SK-MEL-5 (cell line): Measurements from ENCODE around the gene RBPMS2. TPM values are rescaled to one million over a fixed set of nuclear protein-coding genes. Genes with fewer than 3 reads are reported as not detected.

Experiments used
- DNase-seq: peaks from one replicate; pipeline ENCODE4 v3.0.0-alpha.2; 2016; ENCODE audit warnings: low read depth, low spot score
- in situ Hi-C: cut with HindIII; loops from 2 replicates; pipeline ENCODE4 v1.10.0; 2016; ENCODE audit warnings: low sequenced_read_pairs, high pct_unique_total_duplicates, low pct_unique_long_range_greater_than_20kb
- total RNA-seq: library from RNA; depleted of rRNA; stranded (reverse); fragments of >200 nt; shearing (Covaris generic); gene quantifications from 2 replicates; pipeline ENCODE4 v1.2.3, GENCODE V29; 2014

Gene RBPMS2
- total RNA-seq, 1 experiment from 2014 or later = 1.1 TPM

- in situ Hi-C loops = no loop called here
- no peak for DNase-seq
Observed at GRCh38 chr15:64710676-64711428, 64.5 kb downstream of the RBPMS2 start.

- no peak for DNase-seq
Observed at GRCh38 chr15:64706011-64706911, 69.1 kb downstream of the RBPMS2 start.

DNA sequence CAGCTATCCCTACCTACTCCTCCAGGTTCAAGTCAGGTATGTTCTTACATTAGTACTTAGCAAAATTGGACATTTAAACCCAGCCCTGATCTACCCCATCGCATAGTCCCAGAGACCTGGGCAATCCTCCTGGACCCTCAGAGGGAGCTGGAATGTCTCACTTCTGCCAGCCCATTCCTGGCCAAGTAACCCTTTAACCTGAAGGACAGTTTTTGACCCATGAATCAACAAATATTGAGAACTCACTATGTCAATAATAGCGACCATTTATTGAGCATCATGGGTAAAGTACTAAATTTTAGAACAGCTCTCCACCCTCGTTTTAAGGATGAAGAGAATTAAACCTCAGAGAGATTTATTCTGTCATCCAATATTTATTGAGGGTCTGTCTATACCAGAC is 70.4 kb downstream of the RBPMS2 start:
- in situ Hi-C loops = no loop called here
- DNase-seq = no peak

More at GRCh38 chr15:64706011-64706911, 69.1 kb downstream of the RBPMS2 start:
- in situ Hi-C loops = no loop called here

- DNase-seq = no peak
- in situ Hi-C loops = no loop called here
Observed at GRCh38 chr15:64703632-64703959, 71.8 kb downstream of the RBPMS2 start.

GRCh38 chr15:64702816-64703631 is 72.4 kb downstream of the RBPMS2 start:
- in situ Hi-C loops = no loop called here
- peak; percentile 94 for DNase-seq

DNA sequence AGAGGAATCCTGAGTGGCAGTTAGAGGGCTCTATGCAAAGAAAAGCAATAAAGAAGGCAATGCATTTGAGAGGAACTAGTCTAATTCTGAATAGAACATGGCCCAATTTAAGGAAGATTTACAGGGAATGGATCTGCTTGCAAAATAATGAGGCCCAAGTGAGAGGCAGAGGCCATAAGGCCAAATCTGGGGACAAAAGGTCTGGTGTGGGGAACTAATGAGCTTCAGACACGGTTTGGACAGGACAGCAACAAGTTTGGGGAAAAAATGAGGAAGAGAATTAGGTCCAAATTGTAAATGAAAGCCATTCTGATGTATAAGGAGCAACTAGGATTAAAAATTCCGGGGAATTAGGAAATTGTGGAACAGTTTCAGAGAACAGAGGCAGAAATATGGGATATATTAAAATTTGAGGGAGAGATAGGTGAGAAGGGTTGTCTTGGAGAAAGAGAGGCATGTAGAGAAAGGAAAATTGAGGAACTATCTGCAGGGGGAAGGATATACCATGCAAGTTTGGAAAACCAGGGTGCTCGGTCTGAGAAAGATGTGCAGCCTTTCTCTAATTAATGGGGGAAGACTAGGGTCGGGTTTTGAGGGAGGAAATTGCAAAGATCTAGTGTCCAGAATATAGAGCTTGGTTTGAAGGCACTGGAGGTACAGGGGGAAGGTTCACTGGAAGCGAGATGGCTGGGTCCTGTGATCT is 73.8 kb downstream of the RBPMS2 start:
- in situ Hi-C loops = no loop called here
- DNase-seq = no peak

GRCh38 chr15:64701051-64701450 is 74.3 kb downstream of the RBPMS2 start:
- in situ Hi-C loops = no loop called here
- no peak for DNase-seq

DNA sequence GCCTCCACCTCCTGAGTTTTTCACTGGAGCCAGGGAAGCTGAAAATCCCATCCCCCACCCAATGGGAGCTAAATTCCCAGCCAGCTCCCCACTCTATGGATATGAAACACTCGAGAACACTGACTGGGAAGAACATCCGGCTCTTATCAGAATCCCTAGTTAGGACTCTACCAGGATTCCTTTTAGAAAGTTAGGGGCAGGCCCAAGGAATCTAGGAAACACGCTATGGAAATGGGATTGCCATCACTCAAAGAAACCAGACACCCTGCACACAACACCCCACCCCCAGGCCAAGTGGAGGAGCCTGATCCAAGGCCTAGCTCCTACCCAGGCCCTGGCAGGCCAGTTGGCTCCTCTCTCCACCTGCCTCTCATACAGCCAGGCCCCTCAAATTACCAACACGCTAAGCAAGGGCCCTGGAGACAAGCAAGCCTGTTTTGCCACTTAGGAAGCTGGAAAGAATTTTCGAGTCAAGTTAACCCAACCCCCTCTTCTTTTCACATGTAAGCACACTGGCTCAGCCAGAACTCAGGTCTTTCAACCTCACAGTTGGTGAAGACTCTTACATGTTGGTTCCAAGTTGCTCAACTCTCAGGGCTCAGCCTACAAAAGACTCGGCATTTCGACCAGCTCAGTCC is 75.5 kb downstream of the RBPMS2 start:
- DNase-seq = no peak
- in situ Hi-C loops = no loop called here

DNA sequence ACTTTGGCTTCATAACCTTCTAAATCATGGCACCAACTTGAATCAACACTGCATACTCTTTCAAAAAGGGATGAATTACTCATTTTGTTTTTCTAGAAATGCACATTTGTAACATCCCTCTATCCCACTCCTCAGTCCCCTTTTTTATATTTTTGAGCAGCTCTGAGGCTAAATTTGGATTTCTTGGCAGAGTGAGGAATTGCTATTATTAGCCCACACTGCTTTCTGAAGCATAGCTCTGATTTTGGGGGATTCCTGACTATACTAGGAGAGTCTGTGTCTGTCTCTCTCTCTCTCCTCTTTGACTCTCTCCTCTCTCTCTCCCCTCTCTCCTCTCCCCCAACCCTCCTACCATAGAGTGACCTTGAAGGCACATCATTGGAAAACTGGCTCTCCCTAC is 76.6 kb downstream of the RBPMS2 start:
- in situ Hi-C loops = no loop called here
- DNase-seq = no peak

DNA sequence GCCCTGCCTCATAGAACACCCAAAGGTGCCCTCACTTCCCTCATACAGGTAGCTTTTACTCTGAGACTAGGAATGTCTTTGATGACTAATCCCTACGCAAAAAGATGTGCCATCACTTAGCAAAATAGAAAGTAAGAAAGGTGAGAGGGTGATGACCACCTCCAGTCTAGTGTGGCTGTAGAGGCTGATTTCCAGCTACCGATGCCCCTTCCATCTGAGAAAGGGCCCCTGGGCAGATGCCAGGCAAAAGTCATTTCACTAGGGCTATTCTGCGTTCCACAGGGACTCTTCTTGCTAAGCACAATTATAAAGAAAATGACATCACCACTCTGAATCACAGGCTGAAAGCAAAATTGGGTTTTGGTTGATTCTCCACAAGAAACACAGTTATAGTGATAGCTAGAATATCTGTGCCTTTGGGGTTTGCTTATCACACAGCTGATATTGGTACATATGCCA is 77.4 kb downstream of the RBPMS2 start:
- DNase-seq = no peak
- in situ Hi-C loops = no loop called here

DNA sequence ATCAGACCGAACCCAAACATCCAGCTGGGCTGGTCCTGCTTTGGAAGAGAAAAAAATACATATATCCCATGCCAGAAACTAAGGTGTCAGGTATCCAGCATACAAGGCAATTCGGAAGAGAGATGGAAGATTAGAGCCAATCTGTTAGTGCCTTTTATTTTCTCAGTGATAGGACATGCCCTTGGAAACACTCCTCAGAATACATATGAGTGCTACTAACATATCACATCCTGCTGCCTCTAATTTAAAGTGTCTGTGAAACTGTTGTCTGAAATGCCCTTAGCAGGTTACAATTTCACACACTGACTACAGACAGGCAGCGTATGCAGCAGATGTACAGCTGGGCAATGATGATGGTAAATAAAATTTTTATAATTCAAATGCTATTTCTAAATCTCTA is 78.9 kb downstream of the RBPMS2 start:
- in situ Hi-C loops = no loop called here
- no peak for DNase-seq

- in situ Hi-C loops = no loop called here
- DNase-seq = no peak
Observed at GRCh38 chr15:64695561-64695992, 79.8 kb downstream of the RBPMS2 start.

DNA sequence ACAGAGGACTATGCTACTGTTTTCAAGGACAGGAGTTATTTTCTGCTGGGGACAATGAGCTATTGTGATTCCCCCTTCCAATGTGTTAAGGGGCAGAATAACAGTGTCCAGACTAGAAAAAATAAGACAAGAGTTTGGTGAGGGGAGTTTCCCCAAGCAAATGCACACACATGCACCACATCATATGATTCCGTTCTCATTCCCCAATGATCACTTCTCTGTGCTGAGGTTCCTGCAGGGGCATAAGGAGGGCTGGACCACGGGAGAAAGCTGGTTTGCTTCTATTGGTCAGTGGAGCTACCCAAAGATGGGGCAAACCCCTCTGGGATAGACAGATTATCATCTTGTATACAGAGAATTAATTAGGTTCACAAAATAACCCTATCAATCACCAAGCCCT is 80.6 kb downstream of the RBPMS2 start:
- in situ Hi-C loops = no loop called here
- no peak for DNase-seq

DNA sequence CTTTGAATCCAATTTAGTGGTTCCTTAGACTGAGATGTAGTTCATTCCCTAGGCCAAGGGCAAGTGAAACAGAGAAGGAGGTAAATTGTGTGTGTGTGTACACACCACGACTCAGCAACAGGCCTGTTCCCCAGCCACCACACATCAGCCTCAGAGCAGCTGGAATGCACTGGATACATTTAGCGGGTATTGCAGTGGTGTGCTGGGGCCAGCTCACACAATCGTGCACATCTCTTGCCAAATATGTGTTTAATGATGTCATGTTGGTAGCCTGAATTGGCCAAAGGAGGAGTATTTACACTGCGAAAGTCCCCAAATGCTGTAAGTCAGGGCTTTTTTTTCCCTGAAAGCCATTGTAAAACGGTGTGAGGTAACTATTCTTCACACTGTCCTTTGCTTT is 82.3 kb downstream of the RBPMS2 start:
- DNase-seq = no peak
- in situ Hi-C loops = no loop called here

DNA sequence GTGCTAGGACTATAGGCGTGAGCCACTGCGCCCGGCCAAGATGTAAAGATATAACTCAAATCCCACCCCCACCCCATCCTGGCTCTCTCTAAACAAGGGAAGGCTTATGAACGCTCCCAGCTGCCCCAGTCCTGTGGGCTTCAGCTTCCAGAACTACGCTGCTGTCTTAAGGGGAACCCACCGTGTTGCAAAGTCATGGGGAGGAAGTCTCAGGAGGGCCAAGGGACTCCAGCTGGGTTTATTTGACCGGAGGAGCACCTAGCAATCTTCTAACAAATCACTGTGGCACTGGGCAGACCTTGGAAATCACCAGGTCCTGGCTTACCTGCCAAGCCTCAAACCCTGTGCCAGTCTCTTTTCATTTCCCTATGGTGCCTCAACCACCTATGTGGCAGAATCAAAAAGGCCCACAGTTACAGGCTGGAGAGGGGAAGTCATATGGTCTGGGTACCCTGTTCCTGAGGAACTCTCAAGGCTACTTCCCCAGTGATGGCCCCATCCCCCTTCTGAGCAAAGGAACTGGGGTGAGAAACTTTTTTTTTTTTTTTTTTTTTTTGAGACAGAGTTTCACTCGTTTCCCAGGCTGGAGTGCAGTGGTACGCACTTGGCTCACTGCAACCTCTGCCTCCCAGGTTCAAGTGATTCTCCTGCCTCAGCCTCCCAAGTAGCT is 83.4 kb downstream of the RBPMS2 start:
- in situ Hi-C loops = no loop called here
- no peak for DNase-seq

- DNase-seq = no peak
- in situ Hi-C loops = no loop called here
Observed at GRCh38 chr15:64690578-64691296, 84.7 kb downstream of the RBPMS2 start.
